Left ventricle myocardium inferior (tissue), 1 donor: ENCODE data around the gene DENND1A. TPM values are rescaled to one million over a fixed set of nuclear protein-coding genes. Genes with fewer than 3 reads are reported as not detected.

ENCODE experiments used
- DNase-seq: peaks from one replicate; pipeline ENCODE4 v3.0.0-alpha.2; 2020
- H3K27ac ChIP-seq: fragments of 200-600 bp; replicated peaks from 2 replicates; pipeline ENCODE4 v1.8.0; 2021
- H3K27me3 ChIP-seq: fragments of 200-600 bp; 2 replicates; pipeline ENCODE4 v1.8.0; 2021; ENCODE audit warnings: low read depth
- H3K36me3 ChIP-seq: fragments of 200-600 bp; 2 replicates; pipeline ENCODE4 v1.8.0; 2021
- H3K4me1 ChIP-seq: fragments of 200-600 bp; 2 replicates; pipeline ENCODE4 v1.8.0; 2021
- H3K4me3 ChIP-seq: fragments of 200-600 bp; 2 replicates; pipeline ENCODE4 v1.8.0; 2021; ENCODE audit warnings: mild to moderate bottlenecking, moderate library complexity
- H3K9me3 ChIP-seq: fragments of 200-600 bp; replicated peaks from 2 replicates; pipeline ENCODE4 v1.8.0; 2021
- CTCF ChIP-seq: fragments of 200-600 bp; IDR thresholded peaks from 2 replicates; pipeline ENCODE4 v1.8.0; 2021; ENCODE audit warnings: antibody characterized with exemption, mild to moderate bottlenecking, borderline replicate concordance
- intact Hi-C: fragments of 100-400 bp; cut with micrococcal nuclease; formaldehyde crosslinking; loops from one replicate; pipeline ENCODE4 v1.11.0; 2022
- total RNA-seq: library from RNA; stranded (reverse); fragmentation: NEBNext Ultra II Directional; extraction: Animal tissue kit (Norgen Biotek cat#: 25700); gene quantifications from one replicate; pipeline ENCODE4 v1.2.1, GENCODE V29; 2021
- donor health status: DM: no; HTN: yes; CAD: no; lungs with severe emphysema.

DENND1A gene
- total RNA-seq, 1 donor from 2014 or later = 12.2 TPM

GRCh38 chr9:123617286-123617685 lies 312.6 kb downstream of the DENND1A start:
- Histone ChIP-seq H3K36me3 (no peaks in the 10 kb centered on the region), H3K4me1 (peaks cover 9% of the 10 kb centered on the region), H3K27ac (no peak overlapping the region), H3K4me3 (no peak overlapping the region), H3K9me3 (no peaks in the 10 kb centered on the region), H3K27me3 (no peaks in the 10 kb centered on the region)
- no peak for TF ChIP-seq CTCF
- intact Hi-C loops = no loop called here
- no peak for DNase-seq

GRCh38 chr9:123616707-123617106 lies 313.2 kb downstream of the DENND1A start:
- no peaks in the 10 kb centered on the region for H3K9me3 ChIP-seq
- intact Hi-C loops = no loop called here
- H3K27me3 ChIP-seq = no peaks in the 10 kb centered on the region
- H3K36me3 ChIP-seq = no peaks in the 10 kb centered on the region
- H3K4me3 ChIP-seq = no peak overlapping the region
- TF ChIP-seq CTCF = no peak
- H3K4me1 ChIP-seq = peaks cover 10% of the 10 kb centered on the region
- DNase-seq = no peak
- H3K27ac ChIP-seq = no peak overlapping the region

DNA sequence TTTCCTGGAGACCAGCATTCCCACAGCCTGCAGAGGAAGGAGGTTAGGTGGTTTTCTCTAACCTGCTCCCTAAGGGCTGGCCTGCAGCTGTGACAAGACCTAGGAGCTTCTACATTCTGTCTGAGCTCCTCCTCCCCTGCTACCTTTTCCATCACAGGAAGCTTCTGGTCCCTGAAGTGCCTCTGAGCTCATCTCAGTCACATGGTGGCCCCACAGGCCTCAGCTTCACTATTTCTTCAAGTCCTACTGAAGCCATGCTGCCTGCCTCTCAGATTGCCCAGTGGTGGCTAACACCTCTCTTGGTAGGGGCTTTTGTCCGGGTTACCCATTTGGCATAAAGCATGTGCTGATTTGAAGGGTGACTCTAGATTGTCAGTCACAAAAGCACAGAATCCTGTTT lies 314.5 kb downstream of the DENND1A start:
- no peak for TF ChIP-seq CTCF
- Histone ChIP-seq H3K27ac (no peak overlapping the region), H3K4me3 (no peak overlapping the region), H3K4me1 (peaks cover 19% of the 10 kb centered on the region), H3K36me3 (no peaks in the 10 kb centered on the region), H3K9me3 (no peaks in the 10 kb centered on the region), H3K27me3 (no peaks in the 10 kb centered on the region)
- no peak for DNase-seq
- intact Hi-C loops = no loop called here

GRCh38 chr9:123614306-123615263 lies 315.3 kb downstream of the DENND1A start:
- H3K4me1 ChIP-seq = peaks cover 19% of the 10 kb centered on the region
- H3K27me3 ChIP-seq = no peaks in the 10 kb centered on the region
- no peak overlapping the region for H3K4me3 ChIP-seq
- H3K27ac ChIP-seq = no peak overlapping the region
- H3K36me3 ChIP-seq = no peaks in the 10 kb centered on the region
- no peaks in the 10 kb centered on the region for H3K9me3 ChIP-seq
- intact Hi-C loops = no loop called here
- no peak for DNase-seq
- no peak for TF ChIP-seq CTCF

GRCh38 chr9:123611226-123611625 lies 318.7 kb downstream of the DENND1A start:
- H3K27ac ChIP-seq = peak overlapping the region; percentile 20
- no peak for TF ChIP-seq CTCF
- no peak overlapping the region for H3K4me3 ChIP-seq
- DNase-seq = no peak
- H3K9me3 ChIP-seq = no peaks in the 10 kb centered on the region
- H3K4me1 ChIP-seq = peaks cover 10% of the 10 kb centered on the region
- H3K36me3 ChIP-seq = no peaks in the 10 kb centered on the region
- intact Hi-C loops = no loop called here
- no peaks in the 10 kb centered on the region for H3K27me3 ChIP-seq
